AG08395 (cell line): ENCODE data around the gene RNF135.
A peak's percentile ranks its signal among the peaks of the same experiment; 100 is the strongest.
"Not testable (repeated sequence)": the region's sequence is repeated elsewhere in the genome, so short reads cannot be mapped to it uniquely, and the experiment has no call there.

Experiments
- DNase-seq: peaks from one replicate; pipeline ENCODE4 v3.0.0; 2012; ENCODE audit warnings: mixed read lengths, low spot score

RNF135 gene

DNA sequence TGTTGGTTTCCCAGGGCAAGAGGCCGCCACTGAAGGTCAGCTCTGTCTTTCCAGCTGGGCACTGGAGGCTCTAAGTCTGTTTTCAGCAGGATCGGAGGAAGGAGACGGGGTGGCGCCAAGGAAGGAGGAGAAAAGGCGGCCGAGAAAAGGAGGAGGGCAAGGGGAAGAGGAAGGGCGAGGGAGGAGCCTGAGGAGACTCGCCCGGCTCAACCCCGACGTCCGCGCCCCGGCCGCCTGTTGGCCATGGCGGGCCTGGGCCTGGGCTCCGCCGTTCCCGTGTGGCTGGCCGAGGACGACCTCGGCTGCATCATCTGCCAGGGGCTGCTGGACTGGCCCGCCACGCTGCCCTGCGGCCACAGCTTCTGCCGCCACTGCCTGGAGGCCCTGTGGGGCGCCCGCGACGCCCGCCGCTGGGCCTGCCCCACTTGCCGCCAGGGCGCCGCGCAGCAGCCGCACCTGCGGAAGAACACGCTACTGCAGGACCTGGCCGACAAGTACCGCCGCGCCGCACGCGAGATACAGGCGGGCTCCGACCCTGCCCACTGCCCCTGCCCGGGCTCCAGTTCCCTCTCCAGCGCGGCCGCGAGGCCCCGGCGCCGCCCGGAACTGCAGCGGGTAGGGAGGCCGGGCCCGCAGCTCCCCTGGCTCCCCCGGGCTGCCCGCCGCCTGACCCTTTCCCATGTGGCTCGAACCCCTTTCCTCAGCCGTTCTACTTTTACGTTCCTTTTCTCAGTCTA is at the start of gene RNF135:
RNF135 (plus strand) TSS at position 209 of the 737 bp plus-strand sequence; CDS start at position 244, 35 bp downstream.
- DNase-seq, result peak; percentile 96

- DNase-seq, result no peak
These were observed 49.2 kb upstream of the RNF135 start, which contains the start of gene ADAP2 for GRCh38 chr17:30921544-30922196. TSS of gene ADAP2 (plus strand) at chr17:30921945. CDS start at chr17:30922015, 70 bp downstream.

DNA sequence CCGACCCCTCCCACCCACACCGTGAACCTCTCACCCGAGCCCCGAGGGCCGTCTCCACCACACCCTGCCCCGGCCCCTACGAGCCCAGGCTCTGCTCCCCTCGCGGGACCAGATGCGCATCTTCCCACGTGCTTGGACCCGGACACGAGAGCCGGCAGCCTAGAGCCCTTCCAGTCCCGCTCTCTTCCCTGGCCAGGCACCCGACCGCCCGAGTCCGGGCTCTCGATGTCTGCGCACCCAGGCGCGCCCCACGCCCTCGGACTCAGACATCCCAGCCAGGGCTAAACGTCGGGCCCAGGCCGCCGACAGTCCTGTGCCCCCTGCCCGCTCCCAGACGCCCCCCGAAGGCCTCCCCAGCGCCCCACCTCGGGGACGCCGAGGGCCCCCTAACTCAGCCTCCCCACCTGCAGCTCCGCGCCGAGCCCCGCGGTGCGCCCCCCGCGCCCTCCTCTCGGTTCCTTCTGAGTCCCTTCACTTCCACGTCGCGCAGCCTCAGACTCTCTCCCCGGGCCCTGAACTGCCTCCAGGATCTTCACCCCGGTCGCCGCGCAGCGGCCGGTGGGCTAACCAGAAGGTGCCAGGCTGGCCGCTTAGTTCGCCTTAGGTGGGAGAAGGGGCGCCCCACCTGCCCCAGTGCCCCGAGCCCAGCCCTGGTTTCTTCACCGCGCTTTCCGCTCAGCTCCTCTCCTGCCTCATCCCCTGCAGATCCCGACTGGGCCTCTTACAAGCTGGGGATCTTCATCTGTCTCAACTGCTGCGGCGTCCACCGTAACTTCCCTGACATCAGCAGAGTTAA is 48.4 kb upstream of the RNF135 start:
- DNase-seq, result no peak

GRCh38 chr17:30924341-30924740 is 46.5 kb upstream of the RNF135 start:
- DNase-seq, result no peak

DNA sequence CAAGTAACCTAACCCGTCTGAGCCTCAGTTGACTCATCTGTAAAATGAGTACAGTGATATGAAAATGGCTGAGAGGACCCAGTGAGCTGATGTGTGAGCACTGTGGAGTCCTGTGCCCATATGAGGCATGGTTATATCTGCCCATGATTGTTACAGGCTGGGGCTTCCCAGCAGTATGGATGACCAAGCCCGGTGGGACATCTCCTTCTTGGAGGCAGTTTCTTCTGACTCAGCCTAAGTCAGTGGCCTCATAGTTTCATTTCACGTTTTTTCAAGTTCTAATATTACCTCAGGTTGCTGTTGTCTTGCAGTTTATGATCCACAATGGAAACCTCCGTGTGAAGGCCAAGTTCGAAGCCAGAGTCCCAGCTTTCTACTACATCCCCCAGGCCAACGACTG is 44.3 kb upstream of the RNF135 start:
- DNase-seq, result no peak

- DNase-seq, result no peak
These were observed 43.1 kb upstream of the RNF135 start for GRCh38 chr17:30927756-30928155.

DNA sequence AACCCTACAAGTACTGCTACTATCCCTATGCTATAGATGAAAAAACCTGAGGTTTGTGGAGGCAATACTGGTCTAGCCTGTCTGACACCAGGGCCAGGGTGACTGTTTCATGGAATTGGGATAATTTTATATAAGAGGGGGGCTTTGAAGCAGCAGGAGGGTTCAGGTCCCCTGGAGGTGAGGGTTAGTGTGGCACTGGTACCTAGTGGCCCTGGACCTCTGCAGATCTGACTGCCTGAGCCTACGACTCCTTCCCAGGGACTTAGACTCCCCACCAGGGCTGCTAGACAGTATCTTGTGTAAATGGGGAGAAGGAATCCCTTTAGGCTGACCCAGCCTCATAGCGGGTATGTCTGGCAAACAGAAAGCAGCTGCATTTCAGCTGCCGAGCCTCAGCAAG is 42.3 kb upstream of the RNF135 start:
- no peak for DNase-seq

DNA sequence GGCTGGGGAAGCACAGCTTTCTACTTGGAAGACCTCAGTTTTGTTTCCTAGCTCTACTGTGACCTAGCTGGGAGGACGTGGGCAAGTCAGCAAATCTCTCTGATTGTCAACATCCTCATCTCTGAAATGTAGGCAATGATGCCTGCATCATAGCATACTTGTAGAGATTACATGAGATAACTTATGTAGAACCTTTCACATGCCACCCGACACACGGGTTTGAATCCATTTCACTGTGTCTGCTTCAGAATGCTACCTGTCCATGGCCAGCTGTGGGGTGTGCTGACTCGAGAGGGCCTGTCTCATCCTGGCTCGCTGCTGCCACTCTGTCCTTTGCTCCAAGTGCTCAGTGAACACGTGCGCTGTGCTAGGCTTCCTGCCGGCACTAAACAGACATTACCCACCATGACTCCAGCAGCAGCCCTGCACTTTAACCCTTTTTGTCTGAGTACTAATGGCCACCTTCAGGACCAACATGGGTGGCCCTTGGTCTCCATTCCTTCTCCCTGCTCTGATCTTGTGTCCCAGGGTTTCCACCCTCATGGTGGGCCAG is 41.7 kb upstream of the RNF135 start:
- no peak for DNase-seq

GRCh38 chr17:30929861-30930260 is 41.0 kb upstream of the RNF135 start:
- not testable (repeated sequence) for DNase-seq

GRCh38 chr17:30930495-30930894 is 40.3 kb upstream of the RNF135 start:
- DNase-seq, result no peak

GRCh38 chr17:30931582-30931981 is 39.3 kb upstream of the RNF135 start:
- not testable (repeated sequence) for DNase-seq

DNA sequence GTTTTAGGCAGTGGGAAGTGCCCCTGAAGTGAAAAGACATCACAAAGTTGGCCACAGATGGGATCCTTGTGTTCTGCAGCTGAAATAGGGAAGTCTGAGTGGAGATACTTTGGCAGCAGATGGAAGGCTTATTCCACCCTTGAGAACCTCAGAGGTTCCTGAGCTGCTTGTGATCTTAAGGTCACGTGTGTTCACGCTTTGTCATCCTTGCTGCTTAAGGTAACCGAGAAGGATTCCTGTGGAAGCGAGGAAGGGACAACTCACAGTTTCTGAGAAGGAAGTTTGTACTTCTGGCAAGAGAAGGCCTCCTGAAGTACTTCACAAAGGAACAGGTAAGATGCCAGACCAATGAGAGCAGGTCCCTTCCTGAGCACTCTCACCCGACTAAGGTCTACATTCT is 36.9 kb upstream of the RNF135 start:
- DNase-seq, result no peak

- no peak for DNase-seq
These were observed 31.7 kb upstream of the RNF135 start for GRCh38 chr17:30939051-30939689.

DNA sequence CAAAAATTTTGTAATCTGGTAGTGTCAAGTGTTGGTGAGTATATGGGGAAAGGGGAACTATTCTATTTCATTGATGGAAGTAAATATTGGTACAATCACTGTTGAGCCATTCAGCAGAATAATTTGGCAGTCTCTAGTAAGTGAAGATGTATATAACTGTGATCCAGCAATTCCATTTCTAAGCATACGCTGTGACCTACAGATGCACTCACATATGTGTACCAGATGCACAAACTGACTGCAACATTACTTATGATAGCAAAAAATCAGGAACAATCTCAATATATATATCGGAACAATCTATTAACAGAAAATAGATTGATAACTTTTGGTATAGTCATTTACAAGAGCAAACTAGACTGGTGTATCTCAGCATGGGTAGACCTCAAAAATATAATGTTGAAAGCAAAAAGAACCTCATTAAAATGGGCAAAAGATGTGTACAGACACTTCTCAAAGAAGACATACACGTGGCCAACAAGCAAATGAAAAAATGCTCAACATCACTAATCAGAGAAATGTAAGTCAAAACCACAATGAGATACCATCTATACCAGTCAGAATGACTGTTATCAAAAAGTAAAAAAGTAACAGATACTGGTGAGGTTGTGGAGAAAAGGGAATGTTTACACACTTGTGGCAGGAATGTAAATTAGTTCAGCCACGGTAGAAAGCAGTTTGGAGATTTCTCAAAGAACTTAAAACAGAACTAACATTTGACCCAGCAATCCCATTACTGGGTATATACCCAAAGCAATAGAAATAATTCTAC is 28.3 kb upstream of the RNF135 start:
- DNase-seq, result no peak

GRCh38 chr17:30947796-30948195 is 23.0 kb upstream of the RNF135 start:
- DNase-seq, result no peak

DNA sequence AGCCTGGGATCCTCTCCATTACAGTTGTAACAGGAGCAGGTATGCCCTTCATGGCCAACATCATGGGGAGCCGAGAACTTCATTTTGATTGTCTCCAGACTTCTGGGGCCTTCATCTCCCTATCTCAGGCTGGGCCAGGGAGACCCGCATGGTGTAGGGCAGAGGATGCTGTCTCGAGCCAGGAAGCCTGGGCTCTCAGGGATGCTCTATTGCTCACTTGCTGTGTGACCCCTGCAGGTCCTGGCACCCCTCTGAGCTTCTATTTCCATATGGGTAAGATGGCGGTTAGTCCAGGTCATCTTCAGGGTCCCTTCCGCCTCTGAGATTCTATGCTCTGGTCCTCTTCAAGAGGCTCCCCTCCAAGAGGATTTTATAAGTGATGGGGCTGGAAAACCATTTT is 20.6 kb upstream of the RNF135 start:
- no peak for DNase-seq

DNA sequence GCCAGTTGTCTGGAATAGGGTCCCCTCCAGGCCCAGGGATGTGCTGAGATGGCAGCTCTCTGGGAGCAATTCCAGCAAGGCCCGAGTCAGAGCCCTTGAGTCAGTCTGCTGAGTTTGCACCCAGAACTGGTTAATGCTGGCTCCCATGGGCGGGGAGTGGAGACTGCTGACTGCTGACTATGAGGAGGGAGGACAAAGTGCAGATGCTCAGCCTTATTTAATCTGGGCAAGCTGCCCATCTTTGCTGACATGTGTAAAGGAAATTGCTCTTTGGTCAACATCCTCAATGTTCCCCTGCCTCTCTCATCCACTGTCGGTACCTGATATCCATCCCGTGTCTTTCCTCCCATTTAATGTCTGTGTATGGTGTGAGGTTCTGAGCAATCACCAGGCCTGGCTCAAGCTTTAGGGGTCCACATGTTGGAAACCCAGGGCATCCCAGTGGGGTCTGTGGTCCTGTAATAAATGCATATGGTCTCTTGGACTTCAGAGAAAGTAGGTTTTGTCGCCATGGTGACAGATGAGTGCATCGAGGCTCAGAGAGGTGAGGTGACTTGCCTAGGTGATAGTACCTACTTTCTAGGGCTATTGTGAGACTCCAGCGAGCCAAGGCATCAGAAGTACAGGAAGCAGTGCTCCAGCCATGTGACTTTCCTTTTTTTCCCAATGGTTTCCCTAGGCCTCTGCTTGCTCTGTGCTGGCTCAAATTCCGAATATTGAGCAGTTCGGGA is 20.0 kb upstream of the RNF135 start:
- peak; percentile 81 for DNase-seq

- DNase-seq, result no peak
These were observed 18.0 kb upstream of the RNF135 start for GRCh38 chr17:30952638-30953393.

- DNase-seq, result no peak
These were observed 16.6 kb upstream of the RNF135 start for GRCh38 chr17:30954046-30954830.
